ENCODE measurements around the gene STX1B. TPM values are rescaled to one million over a fixed set of nuclear protein-coding genes. Genes with fewer than 3 reads are reported as not detected.

Gene STX1B
- total RNA-seq, 4 donors from 2014 or later, result 0.34 to 0.40 TPM; not detected in 2

DNA sequence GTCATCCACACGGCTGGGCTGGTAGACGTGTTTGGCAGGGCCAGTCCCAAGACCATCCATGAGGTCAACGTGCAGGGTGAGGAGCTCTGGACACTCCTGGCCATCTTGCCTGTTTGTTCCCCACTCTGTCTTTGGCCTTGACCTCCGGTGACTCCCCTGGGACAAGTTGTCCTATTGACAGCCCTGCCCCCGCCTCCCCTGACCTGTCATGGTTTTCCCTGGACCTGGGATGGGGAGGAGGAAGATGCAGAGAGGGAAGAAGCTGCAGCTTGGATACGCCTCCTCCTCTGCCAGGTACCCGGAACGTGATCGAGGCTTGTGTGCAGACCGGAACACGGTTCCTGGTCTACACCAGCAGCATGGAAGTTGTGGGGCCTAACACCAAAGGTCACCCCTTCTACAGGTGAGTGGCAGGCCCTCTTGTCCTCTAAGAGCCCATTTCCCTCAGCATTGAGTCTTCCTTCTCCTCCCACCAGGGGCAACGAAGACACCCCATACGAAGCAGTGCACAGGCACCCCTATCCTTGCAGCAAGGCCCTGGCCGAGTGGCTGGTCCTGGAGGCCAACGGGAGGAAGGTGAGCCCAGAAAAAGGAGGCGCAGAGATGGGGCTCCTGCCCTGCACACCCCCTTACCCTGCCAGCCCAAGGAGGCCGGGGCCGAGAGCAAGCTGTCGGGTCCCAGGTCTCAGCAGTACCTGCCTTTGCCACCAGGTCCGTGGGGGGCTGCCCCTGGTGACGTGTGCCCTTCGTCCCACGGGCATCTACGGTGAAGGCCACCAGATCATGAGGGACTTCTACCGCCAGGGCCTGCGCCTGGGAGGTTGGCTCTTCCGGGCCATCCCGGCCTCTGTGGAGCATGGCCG lies 24.1 kb downstream of the STX1B start:
- WGBS, 2 donors, result 92 to 95% methylated on average over 17 to 23 of the region's 29 CpGs
- Histone ChIP-seq H3K27me3 (no peaks in the 10 kb centered on the region), H3K27ac (no peak overlapping the region), H3K36me3 (peaks cover 15 to 16% of the 10 kb centered on the region in 2 donors), H3K4me3 (replicated peaks in 1 of 3) (no peak overlapping the region), H3K9me3 (no peaks in the 10 kb centered on the region), H3K4me1 (peaks cover 8 to 12% of the 10 kb centered on the region in 2 donors)
- intact Hi-C loops (cut with DNase I), result loop anchor here (5.0 to 10.0 kb wide), 3 partner anchors 158 to 878 kb away; no protein-coding TSS in a partner anchor
- TF ChIP-seq, protein P1, sequence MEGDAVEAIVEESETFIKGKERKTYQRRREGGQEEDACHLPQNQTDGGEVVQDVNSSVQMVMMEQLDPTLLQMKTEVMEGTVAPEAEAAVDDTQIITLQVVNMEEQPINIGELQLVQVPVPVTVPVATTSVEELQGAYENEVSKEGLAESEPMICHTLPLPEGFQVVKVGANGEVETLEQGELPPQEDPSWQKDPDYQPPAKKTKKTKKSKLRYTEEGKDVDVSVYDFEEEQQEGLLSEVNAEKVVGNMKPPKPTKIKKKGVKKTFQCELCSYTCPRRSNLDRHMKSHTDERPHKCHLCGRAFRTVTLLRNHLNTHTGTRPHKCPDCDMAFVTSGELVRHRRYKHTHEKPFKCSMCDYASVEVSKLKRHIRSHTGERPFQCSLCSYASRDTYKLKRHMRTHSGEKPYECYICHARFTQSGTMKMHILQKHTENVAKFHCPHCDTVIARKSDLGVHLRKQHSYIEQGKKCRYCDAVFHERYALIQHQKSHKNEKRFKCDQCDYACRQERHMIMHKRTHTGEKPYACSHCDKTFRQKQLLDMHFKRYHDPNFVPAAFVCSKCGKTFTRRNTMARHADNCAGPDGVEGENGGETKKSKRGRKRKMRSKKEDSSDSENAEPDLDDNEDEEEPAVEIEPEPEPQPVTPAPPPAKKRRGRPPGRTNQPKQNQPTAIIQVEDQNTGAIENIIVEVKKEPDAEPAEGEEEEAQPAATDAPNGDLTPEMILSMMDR (IDR thresholded peaks at IDR 0.05), result no peak
- TF ChIP-seq POLR2A (IDR thresholded peaks at IDR 0.05), result no peak
- DNase-seq, result no peak

DNA sequence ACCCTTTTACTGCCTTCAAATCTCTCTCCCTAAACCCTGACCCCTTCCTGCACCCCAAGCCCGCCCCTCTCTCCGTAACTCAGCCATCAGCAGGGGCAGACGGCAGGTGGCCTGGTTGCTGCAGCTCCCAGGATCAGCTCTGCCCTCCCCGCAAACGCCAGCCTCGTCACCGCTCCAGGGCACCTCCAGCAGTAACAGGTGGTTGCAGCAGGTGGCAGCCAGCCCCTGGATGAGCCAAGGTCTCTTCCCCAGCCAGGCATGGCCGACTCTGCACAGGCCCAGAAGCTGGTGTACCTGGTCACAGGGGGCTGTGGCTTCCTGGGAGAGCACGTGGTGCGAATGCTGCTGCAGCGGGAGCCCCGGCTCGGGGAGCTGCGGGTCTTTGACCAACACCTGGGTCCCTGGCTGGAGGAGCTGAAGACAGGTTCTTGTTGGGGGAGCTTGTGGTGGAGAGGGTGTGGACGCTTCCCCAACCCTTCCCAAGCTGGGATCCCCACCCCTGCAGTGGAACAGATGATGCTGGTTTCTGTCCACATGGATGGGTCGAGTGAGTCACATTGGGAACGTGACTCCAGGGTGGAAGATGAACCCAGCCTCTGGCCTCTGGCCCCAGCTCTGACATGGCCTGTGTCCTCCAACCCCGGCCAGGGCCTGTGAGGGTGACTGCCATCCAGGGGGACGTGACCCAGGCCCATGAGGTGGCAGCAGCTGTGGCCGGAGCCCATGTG lies 24.9 kb downstream of the STX1B start:
- 36 to 59% methylated on average over 13 to 19 of the region's 20 CpGs for WGBS, 2 donors
- peaks cover 8 to 12% of the 10 kb centered on the region in 2 donors for H3K4me1 ChIP-seq
- H3K36me3 ChIP-seq, result peaks cover 23 to 24% of the 10 kb centered on the region in 2 donors
- H3K9me3 ChIP-seq, result no peaks in the 10 kb centered on the region
- TF ChIP-seq POLR2A (IDR thresholded peaks at IDR 0.05), result no peak
- TF ChIP-seq, protein P1 (IDR thresholded peaks at IDR 0.05), result peak in 1 of 6 experiments; percentile 11
- intact Hi-C loops (cut with DNase I), result loop anchor here (2.0 to 10.0 kb wide), 4 partner anchors 159 to 879 kb away; partner anchors contain the start of gene ZNF843
- peak overlapping the region in 1 of 3 donors; percentile 31 for H3K27ac ChIP-seq
- H3K4me3 ChIP-seq (replicated peaks in 1 of 3), result peak overlapping the region in 2 of 3 donors; percentile 6 to 27
- no peaks in the 10 kb centered on the region for H3K27me3 ChIP-seq
- DNase-seq, result peak; percentile 80 to 81

DNA sequence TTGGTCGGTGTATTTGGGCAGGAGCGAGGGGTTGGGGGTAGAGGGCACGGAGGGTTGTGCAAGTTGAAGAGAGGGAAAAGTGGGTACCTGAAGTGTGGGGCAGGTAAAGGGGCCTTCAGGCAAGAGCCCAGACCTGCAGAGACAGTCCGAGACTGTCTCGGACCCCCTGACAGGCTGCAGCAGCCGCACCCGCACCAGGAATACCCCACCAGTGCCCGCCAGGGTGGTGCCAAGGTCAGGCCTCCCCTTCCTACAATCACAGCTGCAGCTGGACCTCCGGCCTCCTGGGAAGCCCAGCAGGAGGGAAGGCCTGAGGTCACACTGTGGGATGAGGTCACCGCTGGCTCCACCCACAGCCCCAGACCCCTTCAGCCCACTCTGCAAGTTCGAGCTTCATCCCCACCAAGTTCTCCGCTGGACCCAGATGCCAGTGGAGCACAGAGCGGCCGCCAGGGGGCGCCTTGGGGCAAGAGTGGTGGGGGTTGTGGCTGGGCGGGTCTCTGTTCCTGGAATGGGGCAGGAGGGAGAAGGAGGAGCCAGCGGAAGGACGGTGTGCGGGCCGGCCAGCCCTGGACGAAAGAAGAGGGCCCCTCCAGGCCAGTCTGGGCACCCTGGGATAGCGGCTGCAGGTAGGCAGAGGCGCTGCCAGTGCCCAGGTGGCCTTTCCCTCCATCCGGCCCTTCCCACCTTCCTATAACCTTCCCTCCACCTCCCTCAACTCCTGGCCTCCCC lies 25.6 kb downstream of the STX1B start, which contains the start of gene HSD3B7:
TSS of gene HSD3B7 (plus strand) at position 539 of the 732 bp plus-strand sequence. CDS start 452 bp downstream, outside the sequence.
- peaks cover 29 to 31% of the 10 kb centered on the region in 2 donors for H3K36me3 ChIP-seq
- H3K9me3 ChIP-seq, result no peaks in the 10 kb centered on the region
- peak; percentile 83 to 89 for DNase-seq
- WGBS, 2 donors, result 33 to 56% methylated on average over 13 to 18 of the region's 24 CpGs
- peak within 1 kb of the TSS in 1 of 3 donors; percentile 31 for H3K27ac ChIP-seq
- no peak for TF ChIP-seq POLR2A (IDR thresholded peaks at IDR 0.05)
- TF ChIP-seq, protein P1 (IDR thresholded peaks at IDR 0.05), result peak; percentile 86 to 95 (median 92)
- intact Hi-C loops (cut with DNase I), result loop anchor here (2.0 to 10.0 kb wide), 4 partner anchors 160 to 880 kb away; partner anchors contain the start of gene ZNF843
- peaks cover 8 to 12% of the 10 kb centered on the region in 2 donors for H3K4me1 ChIP-seq
- H3K27me3 ChIP-seq, result no peaks in the 10 kb centered on the region
- peak within 1 kb of the TSS in 2 of 3 donors; percentile 6 to 27 for H3K4me3 ChIP-seq (replicated peaks in 1 of 3)

DNA sequence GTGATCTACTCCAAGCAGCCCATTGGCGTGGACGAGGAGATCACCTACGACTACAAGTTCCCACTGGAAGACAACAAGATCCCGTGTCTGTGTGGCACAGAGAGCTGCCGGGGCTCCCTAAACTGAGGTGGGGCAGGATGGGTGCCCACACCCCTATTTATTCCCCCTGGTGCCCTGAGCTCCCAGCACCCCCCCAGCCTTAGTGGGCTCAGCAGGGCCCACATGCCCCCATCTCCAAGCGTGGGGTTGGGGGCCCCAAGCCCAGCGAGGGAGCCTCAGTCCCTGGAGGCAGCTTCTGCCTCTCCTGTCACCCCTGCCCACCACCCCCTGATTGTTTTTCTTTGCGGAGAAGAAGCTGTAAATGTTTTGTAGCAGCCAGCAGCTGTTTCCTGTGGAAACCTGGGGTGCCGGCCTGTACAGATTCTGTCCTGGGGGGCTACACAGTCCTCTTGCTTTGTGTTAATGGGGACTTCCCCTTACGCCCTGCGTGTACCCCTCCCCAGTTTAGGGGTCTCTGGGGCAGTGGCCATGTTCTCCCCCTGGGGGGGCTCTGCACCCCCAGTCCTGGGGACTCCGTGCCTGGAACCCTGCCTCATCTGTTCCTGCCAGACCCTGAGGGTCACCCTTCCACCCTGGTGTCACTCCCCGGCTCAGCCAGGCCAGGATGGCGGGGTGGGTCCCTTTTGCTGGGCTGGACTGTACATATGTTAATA lies 26.4 kb downstream of the STX1B start:
- H3K4me3 ChIP-seq (replicated peaks in 1 of 3), result no peak overlapping the region
- H3K27me3 ChIP-seq, result no peaks in the 10 kb centered on the region
- peaks cover 8 to 12% of the 10 kb centered on the region in 2 donors for H3K4me1 ChIP-seq
- no peaks in the 10 kb centered on the region for H3K9me3 ChIP-seq
- intact Hi-C loops (cut with DNase I), result loop anchor here (2.0 to 10.0 kb wide), 3 partner anchors 161 to 881 kb away; partner anchors contain the start of gene ZNF843
- H3K27ac ChIP-seq, result no peak overlapping the region
- no peak for DNase-seq
- TF ChIP-seq POLR2A (IDR thresholded peaks at IDR 0.05), result no peak
- TF ChIP-seq, protein P1 (IDR thresholded peaks at IDR 0.05), result no peak
- H3K36me3 ChIP-seq, result peaks cover 35 to 39% of the 10 kb centered on the region in 2 donors
- 85 to 87% methylated on average over 11 to 14 of the region's 14 CpGs for WGBS, 2 donors
